HepG2 (cell line): Measurements from ENCODE around the gene PRXL2B. TPM values are rescaled to one million over a fixed set of nuclear protein-coding genes. Genes with fewer than 3 reads are reported as not detected.
A peak's percentile ranks its signal among the peaks of the same experiment; 100 is the strongest.

Experiments used
- ATF7-NPFF ChIP-seq: sonication (generic); formaldehyde crosslinking; IDR thresholded peaks from 2 replicates; pipeline ENCODE4 v1.8.1; 2023; ENCODE audit warnings: mild to moderate bottlenecking, low read depth, missing genetic modification reagents, moderate library complexity
- FOXK2 ChIP-seq: fragments of 450-650 bp; IDR thresholded peaks from 2 replicates; pipeline ENCODE4 v1.6.1; 2016
- HOMEZ ChIP-seq: IDR thresholded peaks from 2 replicates; pipeline ENCODE4 v1.6.1; 2016; ENCODE audit warnings: low read depth
- SAFB2 ChIP-seq: sonication (generic); formaldehyde crosslinking; IDR thresholded peaks from 2 replicates; pipeline ENCODE4 v1.5.1; 2020; ENCODE audit warnings: missing genetic modification reagents, low read depth, mild to moderate bottlenecking, borderline replicate concordance
- SP4 ChIP-seq: sonication (generic); formaldehyde crosslinking; IDR thresholded peaks from 2 replicates; pipeline ENCODE4 v1.8.1; 2023; ENCODE audit warnings: mild to moderate bottlenecking, missing genetic modification reagents
- ZBTB33 ChIP-seq: sonication (generic); formaldehyde crosslinking; IDR thresholded peaks from 2 replicates; pipeline ENCODE4 v1.4.0; 2020; ENCODE audit warnings: missing genetic modification reagents
- ZC3H4 ChIP-seq: sonication (generic); formaldehyde crosslinking; IDR thresholded peaks from 2 replicates; pipeline ENCODE4 v1.4.0; 2020; ENCODE audit warnings: missing genetic modification reagents, borderline replicate concordance
- ZFAT ChIP-seq: sonication (generic); formaldehyde crosslinking; conservative IDR thresholded peaks from 2 replicates; pipeline ENCODE4 v1.8.1; 2023; ENCODE audit warnings: missing genetic modification reagents, inconsistent platforms
- ZFP37 ChIP-seq: sonication (generic); formaldehyde crosslinking; IDR thresholded peaks from 2 replicates; pipeline ENCODE4 v1.4.0; 2020; ENCODE audit warnings: missing genetic modification reagents, borderline replicate concordance
- ZMAT3 ChIP-seq: sonication (generic); formaldehyde crosslinking; conservative IDR thresholded peaks from 2 replicates; pipeline ENCODE4 v1.7.0; 2021; ENCODE audit warnings: missing genetic modification reagents
- ZNF225 ChIP-seq: sonication (generic); formaldehyde crosslinking; IDR thresholded peaks from 2 replicates; pipeline ENCODE4 v1.4.0; 2020; ENCODE audit warnings: mild to moderate bottlenecking, missing genetic modification reagents
- ZNF234 ChIP-seq: sonication (generic); formaldehyde crosslinking; conservative IDR thresholded peaks from 2 replicates; pipeline ENCODE4 v1.5.1; 2020; ENCODE audit warnings: mild to moderate bottlenecking, missing genetic modification reagents
- ZNF335 ChIP-seq: sonication (generic); formaldehyde crosslinking; IDR thresholded peaks from 2 replicates; pipeline ENCODE4 v1.4.0; 2020; ENCODE audit warnings: missing genetic modification reagents
- ZNF558 ChIP-seq: sonication (generic); formaldehyde crosslinking; IDR thresholded peaks from 2 replicates; pipeline ENCODE4 v1.9.0; 2022; ENCODE audit warnings: mild to moderate bottlenecking, missing genetic modification reagents, borderline replicate concordance
- ZNF570 ChIP-seq: sonication (generic); formaldehyde crosslinking; IDR thresholded peaks from 2 replicates; pipeline ENCODE4 v1.4.0; 2020; ENCODE audit warnings: mild to moderate bottlenecking, missing genetic modification reagents, borderline replicate concordance
- polyA plus RNA-seq, 8 experiments: library from polyadenylated mRNA; depleted of rRNA in 3 of 8; stranded (reverse) in 7 of 8; unstranded in 1 of 8; fragments of >200 nt; fragmentation: Illumina TruSeq in 4 of 8; extraction: Trizol in 4 of 8; gene quantifications; 2 replicates each; pipeline versions ENCODE4 v1.2.1 to v1.2.3, GENCODE V29; 2011 to 2016; ENCODE audit warnings: low read depth in 4 of 8, missing spikeins in 1 of 8, mixed read lengths in 1 of 8; ENCODE audit not compliant: insufficient read depth in 1 of 8
- total RNA-seq, 5 experiments: library from RNA; depleted of rRNA; stranded (reverse); fragments of >200 nt; fragmentation: Illumina TruSeq; extraction: Trizol; gene quantifications; 2 replicates each; pipeline ENCODE4 v1.2.3, GENCODE V29; 2016; ENCODE audit warnings: low read depth in 1 of 5
- TF ChIP-seq, protein P1 (sequence below): sonication (generic); formaldehyde crosslinking; IDR thresholded peaks from 2 replicates; pipeline ENCODE4 v1.9.0; 2022; ENCODE audit warnings: low read depth, missing genetic modification reagents

Gene PRXL2B
- total and polyA plus RNA-seq, 2 of the 13 experiments (the other 11 are each of a cell fraction or from before 2014, with no cell fraction given): 16.8 to 22.1 TPM

GRCh38 chr1:2586154-2587070 lies at the start of gene PRXL2B (continued):
- TF ChIP-seq FOXK2 (peak; percentile 18; the same call in 1 of the 2 replicates), SP4 (CRISPR knock-in tag) (peak; percentile 96), HOMEZ (no peak), ZNF335 (no peak), ZNF570 (CRISPR knock-in tag) (no peak), ZFAT (no peak), ATF7-NPFF (CRISPR knock-in tag) (peak; percentile 59; the same call in 1 of the 2 replicates), ZC3H4 (no peak), ZNF234 (CRISPR knock-in tag) (no peak), ZMAT3 (CRISPR knock-in tag) (0 out of 2 replicates have a peak, but pooled peaks have one; percentile 66), ZFP37 (CRISPR knock-in tag) (no peak), ZBTB33 (CRISPR knock-in tag) (no peak), SAFB2 (CRISPR knock-in tag) (0 out of 2 replicates have a peak, but pooled peaks have one; percentile 26), ZNF558 (CRISPR knock-in tag) (peak; percentile 71; the same call in 1 of the 2 replicates), ZNF225 (CRISPR knock-in tag) (no peak)
- TF ChIP-seq, protein P1, sequence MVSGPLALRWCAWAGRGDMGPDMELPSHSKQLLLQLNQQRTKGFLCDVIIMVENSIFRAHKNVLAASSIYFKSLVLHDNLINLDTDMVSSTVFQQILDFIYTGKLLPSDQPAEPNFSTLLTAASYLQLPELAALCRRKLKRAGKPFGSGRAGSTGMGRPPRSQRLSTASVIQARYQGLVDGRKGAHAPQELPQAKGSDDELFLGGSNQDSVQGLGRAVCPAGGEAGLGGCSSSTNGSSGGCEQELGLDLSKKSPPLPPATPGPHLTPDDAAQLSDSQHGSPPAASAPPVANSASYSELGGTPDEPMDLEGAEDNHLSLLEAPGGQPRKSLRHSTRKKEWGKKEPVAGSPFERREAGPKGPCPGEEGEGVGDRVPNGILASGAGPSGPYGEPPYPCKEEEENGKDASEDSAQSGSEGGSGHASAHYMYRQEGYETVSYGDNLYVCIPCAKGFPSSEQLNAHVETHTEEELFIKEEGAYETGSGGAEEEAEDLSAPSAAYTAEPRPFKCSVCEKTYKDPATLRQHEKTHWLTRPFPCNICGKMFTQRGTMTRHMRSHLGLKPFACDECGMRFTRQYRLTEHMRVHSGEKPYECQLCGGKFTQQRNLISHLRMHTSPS (CRISPR knock-in tag): 0 out of 2 replicates have a peak, but pooled peaks have one; percentile 52
- TF ChIP-seq, all 625 proteins: peak for 102
